Suppressor macrophage treated with lipopolysaccharide for 1 hour (primary cell): ENCODE data around the gene SLC35A5.
A peak's percentile ranks its signal among the peaks of the same experiment; 100 is the strongest.
"Not testable (repeated sequence)": the region's sequence is repeated elsewhere in the genome, so short reads cannot be mapped to it uniquely, and the experiment has no call there.

Experiments
- DNase-seq, 3 donors: peaks; one replicate each; pipeline ENCODE4 v3.0.0-alpha.2; 2020 to 2022

The SLC35A5 gene

GRCh38 chr3:112561734-112562529 lies at the start of gene SLC35A5, which contains the start of gene ATG3:
SLC35A5 (plus strand) TSS chr3:112562045; CDS start chr3:112563404, 1,359 bp downstream.
ATG3 (minus strand) TSS chr3:112561962; CDS start chr3:112561528, 434 bp downstream.
- peak; percentile 99 for DNase-seq

- DNase-seq = no peak
Observed at GRCh38 chr3:112512320-112512719, 49.5 kb upstream of the SLC35A5 start.

- DNase-seq = no peak
Observed at GRCh38 chr3:112514527-112515128, 47.2 kb upstream of the SLC35A5 start.

GRCh38 chr3:112518970-112519369 lies 42.9 kb upstream of the SLC35A5 start:
- peak; percentile 31 to 59 (median 53) for DNase-seq

GRCh38 chr3:112519424-112520001 lies 42.3 kb upstream of the SLC35A5 start:
- DNase-seq = peak; percentile 69 to 80 (median 76)

GRCh38 chr3:112524127-112524526 lies 37.7 kb upstream of the SLC35A5 start:
- not testable (repeated sequence) for DNase-seq

- no peak for DNase-seq
Observed at GRCh38 chr3:112530573-112530972, 31.3 kb upstream of the SLC35A5 start.

GRCh38 chr3:112531358-112531781 lies 30.5 kb upstream of the SLC35A5 start:
- DNase-seq = peak; percentile 28 to 71 (median 68)

GRCh38 chr3:112539825-112540650 lies 21.8 kb upstream of the SLC35A5 start:
- DNase-seq = peak; percentile 32 to 81 (median 50)

- no peak for DNase-seq
Observed at GRCh38 chr3:112546216-112546759, 15.6 kb upstream of the SLC35A5 start.

- no peak for DNase-seq
Observed at GRCh38 chr3:112550859-112551258, 11.0 kb upstream of the SLC35A5 start.

- peak; percentile 7 to 69 (median 64) for DNase-seq
Observed at GRCh38 chr3:112555535-112556170, 6.2 kb upstream of the SLC35A5 start.

- peak; percentile 54 to 90 (median 81) for DNase-seq
Observed at GRCh38 chr3:112557976-112558375, 3.9 kb upstream of the SLC35A5 start.

- DNase-seq = peak in 1 of 3 donors; percentile 28
Observed at GRCh38 chr3:112560307-112560706, 1.5 kb upstream of the SLC35A5 start.

GRCh38 chr3:112560721-112561483 lies 943 bp upstream of the SLC35A5 start:
- peak; percentile 84 to 89 (median 88) for DNase-seq

GRCh38 chr3:112561484-112561733 lies 436 bp upstream of the SLC35A5 start:
- peak in 2 of 3 donors; percentile 83 to 89 for DNase-seq

GRCh38 chr3:112564247-112564939 lies 2.5 kb downstream of the SLC35A5 start:
- DNase-seq = not testable (repeated sequence)

- DNase-seq = no peak
Observed at GRCh38 chr3:112564940-112565305, 3.1 kb downstream of the SLC35A5 start.

- no peak for DNase-seq
Observed at GRCh38 chr3:112568642-112569041, 6.8 kb downstream of the SLC35A5 start.

GRCh38 chr3:112569265-112569664 lies 7.4 kb downstream of the SLC35A5 start:
- peak in 1 of 3 donors; percentile 16 for DNase-seq

GRCh38 chr3:112572701-112573100 lies 10.9 kb downstream of the SLC35A5 start:
- DNase-seq = peak; percentile 25 to 56 (median 54)
